ENCODE results near the gene PABPC3.
A peak's percentile ranks its signal among the peaks of the same experiment; 100 is the strongest.

Gene PABPC3

DNA sequence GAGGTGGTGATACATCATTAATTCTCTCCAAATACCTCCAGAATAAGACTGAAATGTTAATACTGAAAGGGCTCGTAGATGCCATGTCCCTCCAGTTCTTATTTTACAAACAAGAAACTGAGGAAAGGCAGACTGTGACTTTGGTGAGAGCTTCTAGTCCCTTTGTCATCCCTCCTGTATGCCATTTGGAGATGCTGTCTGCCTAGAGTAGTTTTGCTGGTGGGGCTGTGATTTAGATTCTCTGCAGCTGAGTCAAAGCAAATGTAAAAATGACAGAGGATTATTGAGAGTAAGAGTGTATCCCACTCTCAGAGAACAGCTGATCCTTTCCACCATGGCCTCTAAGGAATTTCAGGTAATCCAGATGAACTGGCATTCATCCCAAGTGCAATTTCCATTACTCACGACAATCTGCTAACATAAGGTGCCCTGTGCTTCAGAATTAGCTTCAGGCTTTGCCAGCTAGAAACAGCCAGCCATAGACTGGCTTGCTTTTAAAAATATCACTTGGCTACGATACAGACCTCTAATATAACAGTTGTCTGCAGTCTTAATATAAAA is 16.8 kb downstream of the PABPC3 start:
- DNase-seq (ENCODE audit: low read depth), result no peak

DNA sequence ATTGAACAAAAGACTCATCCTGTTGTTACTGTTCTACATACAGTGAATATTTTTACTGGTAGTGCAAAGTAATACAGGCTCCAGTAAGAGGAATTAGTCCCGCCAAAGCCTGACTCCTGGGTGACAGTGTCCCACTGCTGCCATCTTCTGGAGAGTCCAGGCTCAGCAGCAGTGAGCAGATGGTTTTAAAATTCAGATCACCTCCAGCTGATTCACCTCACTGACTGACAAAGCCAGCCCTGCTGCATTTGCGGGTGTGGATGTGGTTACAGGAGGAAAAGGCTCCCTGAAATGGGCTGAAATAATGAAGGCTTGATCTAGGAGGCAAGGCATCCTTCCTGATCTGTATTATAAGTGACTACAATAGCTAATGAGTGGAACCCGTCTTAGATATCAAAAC is 18.3 kb downstream of the PABPC3 start:
- peak; percentile 30 for DNase-seq (ENCODE audit: low read depth)

DNA sequence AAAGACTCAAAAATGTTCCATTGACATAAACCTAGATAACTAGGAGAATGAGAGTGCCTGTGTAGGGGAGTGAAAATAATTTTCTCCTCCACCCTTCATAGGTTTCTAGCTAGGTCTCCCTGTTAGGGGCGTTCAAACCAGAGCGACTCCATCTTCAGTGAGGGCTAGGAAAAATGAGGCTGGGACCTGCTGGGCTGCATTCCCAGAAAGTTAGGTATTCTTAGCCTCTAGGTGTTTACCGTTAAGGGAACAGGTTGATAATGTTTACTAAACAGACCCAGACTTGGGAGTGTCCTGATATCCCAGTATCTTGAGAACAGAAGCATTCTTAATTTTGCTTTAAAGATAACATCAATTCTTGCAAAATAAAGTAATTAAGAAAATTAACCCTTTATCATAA is 20.1 kb downstream of the PABPC3 start:
- DNase-seq (ENCODE audit: low read depth), result no peak

DNA sequence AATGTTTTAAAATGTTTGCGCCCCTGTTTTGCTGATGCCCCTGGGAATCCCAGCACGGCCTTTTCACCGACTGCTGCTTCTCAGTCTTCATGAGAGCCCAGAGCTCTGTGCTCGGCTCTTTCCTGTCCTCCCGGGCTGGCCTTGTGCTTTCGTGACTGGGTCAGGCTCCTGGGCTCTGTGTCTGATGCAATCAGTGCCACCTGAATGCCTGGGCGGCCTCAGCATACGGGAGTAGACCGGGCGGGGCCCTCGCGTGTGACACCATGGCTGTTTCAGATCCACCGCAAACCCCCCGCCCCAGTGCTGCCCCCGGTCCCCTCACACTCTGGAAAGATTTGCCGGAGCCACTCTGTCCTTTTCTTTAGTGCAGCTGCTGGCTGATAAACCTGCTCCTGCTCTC is 21.4 kb downstream of the PABPC3 start:
- no peak for DNase-seq (ENCODE audit: low read depth)

- DNase-seq (ENCODE audit: low read depth), result no peak
Measured at GRCh38 chr13:25118378-25118905, 22.5 kb downstream of the PABPC3 start.

- no peak for DNase-seq (ENCODE audit: low read depth)
Measured at GRCh38 chr13:25130944-25131343, 35.0 kb downstream of the PABPC3 start.

DNA sequence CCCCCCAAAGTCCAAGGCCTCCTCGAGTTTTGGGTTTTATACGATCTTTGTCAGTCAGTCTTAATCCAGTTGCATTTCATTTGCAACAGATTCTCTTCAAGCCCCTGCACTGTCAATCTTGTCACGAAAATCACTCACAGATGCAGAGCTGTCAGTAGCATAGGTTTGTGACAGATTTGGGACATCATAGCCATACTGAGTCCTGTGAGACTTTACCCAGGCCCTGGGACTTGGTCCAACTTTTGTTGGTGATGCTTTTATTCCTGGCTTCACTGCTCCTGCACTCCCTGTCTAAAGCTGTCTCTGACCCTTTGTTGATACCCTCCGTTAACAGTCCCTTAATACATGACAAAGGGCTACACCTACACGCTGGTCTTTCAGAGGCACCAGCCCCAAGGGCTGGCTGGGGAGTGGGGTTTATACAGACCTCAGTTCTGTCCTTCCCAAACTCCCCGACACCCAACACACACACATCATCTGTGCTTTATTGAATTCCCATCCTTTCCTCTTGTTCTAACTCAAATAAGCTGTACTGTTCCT is 36.0 kb downstream of the PABPC3 start:
- no peak for DNase-seq (ENCODE audit: low read depth)

GRCh38 chr13:25132751-25133390 is 36.9 kb downstream of the PABPC3 start:
- no peak for DNase-seq (ENCODE audit: low read depth)

- no peak for DNase-seq (ENCODE audit: low read depth)
Measured at GRCh38 chr13:25135896-25136295, 40.0 kb downstream of the PABPC3 start.

DNA sequence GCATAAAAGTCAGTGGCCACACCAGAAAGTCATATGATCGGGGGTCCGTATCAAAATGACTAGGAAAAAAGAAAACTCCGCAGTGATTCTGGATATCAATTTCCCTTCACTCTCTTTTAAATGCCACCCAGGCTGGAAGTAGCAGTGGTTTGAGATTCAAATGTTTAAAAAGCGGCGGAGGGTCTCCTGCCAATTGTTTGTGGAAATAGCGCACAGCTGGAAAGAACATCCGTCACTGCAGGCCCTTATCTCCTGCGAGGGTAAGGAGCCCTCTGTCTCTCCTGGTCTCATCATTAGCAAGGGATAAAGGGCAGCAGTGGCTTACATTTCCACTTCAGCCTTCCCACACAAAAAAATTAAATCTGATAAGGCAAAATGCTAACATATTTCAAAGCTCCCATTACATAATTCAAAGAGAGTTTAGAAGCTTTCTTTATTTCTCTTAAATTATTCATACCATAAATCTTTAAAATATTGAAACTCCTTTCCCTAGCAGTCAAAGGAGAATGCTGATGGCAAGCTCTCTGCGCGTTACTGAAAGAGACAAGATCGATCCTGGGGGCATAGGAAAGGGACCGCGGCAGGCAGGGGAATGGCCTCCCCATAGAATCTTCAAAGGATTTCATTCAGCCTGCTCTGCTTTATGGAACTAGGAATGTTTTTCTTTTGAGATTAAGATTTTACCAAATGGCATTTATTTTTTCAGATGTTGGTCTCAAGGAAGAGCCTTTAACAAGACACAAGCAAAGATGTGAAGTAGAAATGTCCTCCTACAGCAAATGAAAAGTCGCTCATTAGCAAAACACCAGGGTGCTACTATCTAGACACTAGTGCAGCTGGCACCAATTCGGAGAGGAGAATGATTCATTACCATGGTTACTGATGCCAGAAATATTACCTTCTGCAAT is 41.2 kb downstream of the PABPC3 start:
- DNase-seq (ENCODE audit: low read depth), result no peak

- DNase-seq (ENCODE audit: low read depth), result no peak
Measured at GRCh38 chr13:25137788-25138115, 41.8 kb downstream of the PABPC3 start.

- no peak for DNase-seq (ENCODE audit: low read depth)
Measured at GRCh38 chr13:25141042-25141441, 45.1 kb downstream of the PABPC3 start.

GRCh38 chr13:25143706-25144105 is 47.8 kb downstream of the PABPC3 start:
- no peak for DNase-seq (ENCODE audit: low read depth)

- no peak for DNase-seq (ENCODE audit: low read depth)
Measured at GRCh38 chr13:25147638-25148401, 51.9 kb downstream of the PABPC3 start.

DNA sequence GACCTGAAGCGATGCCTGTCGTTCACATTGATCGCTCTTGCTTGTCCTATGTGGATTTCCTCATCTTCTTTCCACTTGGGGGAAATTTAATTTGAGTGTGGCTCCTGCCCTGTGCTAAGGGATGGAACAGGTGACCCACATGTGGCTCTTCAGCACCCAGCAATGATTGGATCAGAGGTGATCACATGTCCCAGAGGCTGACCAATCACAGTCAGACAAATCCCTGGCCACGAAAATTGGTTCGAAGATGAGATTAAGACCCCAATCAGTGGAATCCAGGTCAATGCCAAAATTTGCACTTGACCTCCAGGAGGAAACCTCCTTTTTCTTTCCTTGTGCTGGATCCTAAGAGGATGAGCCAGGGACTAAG is 52.5 kb downstream of the PABPC3 start:
- DNase-seq (ENCODE audit: low read depth), result no peak
